Measurements from ENCODE around the gene IGFN1. TPM values are rescaled to one million over a fixed set of nuclear protein-coding genes. Genes with fewer than 3 reads are reported as not detected.

Gene IGFN1
- total RNA-seq, 1 experiment from 2014 or later: 0.24 TPM

DNA sequence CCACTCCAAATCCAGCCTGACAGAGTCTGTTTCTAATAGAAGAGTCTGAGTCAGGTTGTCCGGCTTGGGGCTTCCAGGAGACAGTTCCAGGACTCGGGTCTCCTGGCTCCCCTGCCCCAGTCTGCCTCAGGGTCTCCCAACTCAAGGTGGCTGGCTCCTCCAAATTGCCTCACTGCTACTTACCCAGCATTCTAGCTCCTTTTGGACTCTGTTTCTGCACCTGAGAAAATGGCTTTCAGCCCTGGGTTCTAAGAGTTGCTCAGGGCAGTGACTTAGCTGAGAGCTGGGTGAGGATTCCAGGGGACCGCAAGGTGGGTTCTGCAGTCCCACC lies 5.5 kb upstream of the IGFN1 start:
- H3K27me3 ChIP-seq (ENCODE audit: control insufficient read depth, insufficient read depth, low read length): peaks cover 3% of the 10 kb centered on the region
- H3K36me3 ChIP-seq (replicated peaks; ENCODE audit: control insufficient read depth, insufficient read depth, low read length): no peaks in the 10 kb centered on the region
- no peak for DNase-seq
- H3K4me3 ChIP-seq (ENCODE audit: insufficient read depth, low read depth, low read length): no peak overlapping the region

GRCh38 chr1:201185527-201186128 lies 5.0 kb upstream of the IGFN1 start:
- H3K4me3 ChIP-seq (ENCODE audit: insufficient read depth, low read depth, low read length): no peak overlapping the region
- no peaks in the 10 kb centered on the region for H3K36me3 ChIP-seq (replicated peaks; ENCODE audit: control insufficient read depth, insufficient read depth, low read length)
- no peak for DNase-seq
- H3K27me3 ChIP-seq (ENCODE audit: control insufficient read depth, insufficient read depth, low read length): peaks cover 3% of the 10 kb centered on the region

DNA sequence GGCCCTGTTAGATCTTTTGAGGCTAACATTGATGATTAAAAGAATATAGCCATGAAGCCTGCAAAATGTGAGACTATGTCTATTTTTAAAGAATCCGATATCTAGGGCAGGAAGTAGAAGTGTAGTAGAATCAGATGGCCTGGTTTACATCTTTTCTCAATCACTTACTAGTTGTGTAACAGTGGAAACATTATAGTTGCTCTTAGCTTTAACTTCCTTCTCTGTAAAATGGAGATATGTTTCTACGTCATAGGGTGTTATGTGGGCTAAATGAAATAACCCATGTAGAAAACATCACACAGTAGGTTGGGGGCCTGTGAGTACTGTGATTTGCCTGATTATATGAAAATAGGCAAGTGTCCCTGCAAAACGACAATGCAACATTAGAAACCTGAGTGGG lies 4.4 kb upstream of the IGFN1 start:
- H3K36me3 ChIP-seq (replicated peaks; ENCODE audit: control insufficient read depth, insufficient read depth, low read length): no peaks in the 10 kb centered on the region
- no peaks in the 10 kb centered on the region; the same call in 1 of the 2 replicates for H3K27me3 ChIP-seq (ENCODE audit: control insufficient read depth, insufficient read depth, low read length)
- H3K4me3 ChIP-seq (ENCODE audit: insufficient read depth, low read depth, low read length): no peak overlapping the region
- DNase-seq: no peak

- no peak for DNase-seq
- Histone ChIP-seq H3K36me3 (replicated peaks; ENCODE audit: control insufficient read depth, insufficient read depth, low read length) (no peaks in the 10 kb centered on the region), H3K4me3 (ENCODE audit: insufficient read depth, low read depth, low read length) (no peak overlapping the region), H3K27me3 (ENCODE audit: control insufficient read depth, insufficient read depth, low read length) (no peaks in the 10 kb centered on the region; the same call in 1 of the 2 replicates)
These were observed 1.5 kb upstream of the IGFN1 start for GRCh38 chr1:201189085-201189484.

GRCh38 chr1:201190005-201190404 lies 619 bp upstream of the IGFN1 start:
- no peak for DNase-seq
- no peaks in the 10 kb centered on the region for H3K36me3 ChIP-seq (replicated peaks; ENCODE audit: control insufficient read depth, insufficient read depth, low read length)
- no peaks in the 10 kb centered on the region; the same call in 1 of the 2 replicates for H3K27me3 ChIP-seq (ENCODE audit: control insufficient read depth, insufficient read depth, low read length)
- H3K4me3 ChIP-seq (ENCODE audit: insufficient read depth, low read depth, low read length): no peak overlapping the region

DNA sequence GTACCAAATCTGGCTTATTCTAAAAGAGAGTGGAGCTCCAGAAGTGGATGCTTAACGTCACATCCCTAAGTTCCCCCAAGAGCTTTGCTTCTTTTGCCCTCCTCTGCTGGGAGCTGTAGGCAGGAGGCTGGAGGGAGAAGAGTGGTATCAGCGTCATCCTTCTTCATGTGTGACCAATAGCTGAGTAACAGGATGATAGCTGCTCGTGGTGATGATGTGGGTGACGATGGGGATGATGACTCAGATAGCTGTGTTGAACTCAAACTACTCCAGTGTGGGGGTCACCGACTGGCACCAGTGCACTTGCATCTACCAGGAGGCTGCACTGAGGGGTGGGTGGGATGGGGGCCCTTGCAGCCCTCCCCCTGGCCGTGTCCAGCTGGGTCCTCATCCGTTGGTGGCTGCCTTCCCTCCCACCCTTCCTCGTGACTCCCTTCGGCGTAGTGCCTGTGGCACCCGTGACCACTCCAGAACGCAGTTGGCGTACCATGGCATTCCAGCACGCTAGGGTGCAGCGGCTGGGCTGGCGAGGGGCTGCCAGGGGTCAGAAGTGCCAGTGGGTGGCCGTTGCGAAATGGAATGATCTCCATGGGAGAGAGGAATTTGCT lies 1.1 kb downstream of the IGFN1 start:
- Histone ChIP-seq H3K36me3 (replicated peaks; ENCODE audit: control insufficient read depth, insufficient read depth, low read length) (no peaks in the 10 kb centered on the region), H3K27me3 (ENCODE audit: control insufficient read depth, insufficient read depth, low read length) (no peaks in the 10 kb centered on the region; the same call in 1 of the 2 replicates), H3K4me3 (ENCODE audit: insufficient read depth, low read depth, low read length) (no peak overlapping the region)
- no peak for DNase-seq

- no peak overlapping the region for H3K4me3 ChIP-seq (ENCODE audit: insufficient read depth, low read depth, low read length)
- no peaks in the 10 kb centered on the region; the same call in 1 of the 2 replicates for H3K27me3 ChIP-seq (ENCODE audit: control insufficient read depth, insufficient read depth, low read length)
- no peak for DNase-seq
These were observed 1.7 kb downstream of the IGFN1 start for GRCh38 chr1:201192261-201192788.

DNA sequence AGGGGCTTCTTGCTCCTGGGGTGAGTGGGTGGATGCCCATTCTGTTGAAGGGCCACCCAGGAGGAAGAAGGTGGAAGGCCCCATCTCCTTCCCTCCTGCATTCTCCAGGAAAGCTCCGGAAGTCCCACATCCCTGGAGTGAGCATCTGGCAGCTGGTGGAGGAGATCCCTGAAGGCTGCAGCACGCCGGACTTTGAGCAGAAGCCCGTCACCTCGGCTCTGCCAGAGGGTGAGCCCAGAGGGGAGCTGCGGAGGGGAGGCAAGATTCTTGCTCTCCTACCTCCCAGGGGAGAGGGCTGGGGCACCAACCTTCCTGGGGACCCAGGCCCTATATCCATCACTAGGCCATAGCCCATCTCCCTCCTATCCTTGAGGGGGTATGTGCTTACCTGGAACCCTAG lies 3.4 kb downstream of the IGFN1 start:
- H3K36me3 ChIP-seq (replicated peaks; ENCODE audit: control insufficient read depth, insufficient read depth, low read length): no peaks in the 10 kb centered on the region
- H3K27me3 ChIP-seq (ENCODE audit: control insufficient read depth, insufficient read depth, low read length): no peaks in the 10 kb centered on the region; the same call in 1 of the 2 replicates
- no peak for DNase-seq
- no peak overlapping the region for H3K4me3 ChIP-seq (ENCODE audit: insufficient read depth, low read depth, low read length)

More at GRCh38 chr1:201192261-201192788, 1.7 kb downstream of the IGFN1 start:
- no peaks in the 10 kb centered on the region for H3K36me3 ChIP-seq (replicated peaks; ENCODE audit: control insufficient read depth, insufficient read depth, low read length)

DNA sequence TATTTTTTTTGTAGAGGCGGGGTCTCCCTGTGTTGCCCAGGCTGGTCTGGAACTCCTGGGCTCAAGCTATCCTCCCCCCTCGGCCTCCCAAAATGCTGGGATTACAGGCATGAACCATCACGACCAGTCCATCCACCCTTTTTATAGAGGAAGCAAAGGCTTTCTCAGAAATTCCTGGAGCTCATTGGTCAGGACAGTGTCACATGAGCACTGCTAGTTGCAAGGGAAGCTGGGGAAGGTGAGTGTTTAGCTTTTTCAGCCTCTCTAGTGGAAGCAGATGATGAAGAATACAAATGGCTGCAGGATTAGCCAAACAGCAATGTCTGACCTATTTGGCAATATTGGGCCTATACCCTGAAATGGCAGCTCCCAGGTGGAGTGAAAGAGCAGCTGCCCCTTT lies 8.0 kb downstream of the IGFN1 start:
- Histone ChIP-seq H3K27me3 (ENCODE audit: control insufficient read depth, insufficient read depth, low read length) (no peaks in the 10 kb centered on the region), H3K36me3 (replicated peaks; ENCODE audit: control insufficient read depth, insufficient read depth, low read length) (no peaks in the 10 kb centered on the region), H3K4me3 (ENCODE audit: insufficient read depth, low read depth, low read length) (no peak overlapping the region)
- no peak for DNase-seq

DNA sequence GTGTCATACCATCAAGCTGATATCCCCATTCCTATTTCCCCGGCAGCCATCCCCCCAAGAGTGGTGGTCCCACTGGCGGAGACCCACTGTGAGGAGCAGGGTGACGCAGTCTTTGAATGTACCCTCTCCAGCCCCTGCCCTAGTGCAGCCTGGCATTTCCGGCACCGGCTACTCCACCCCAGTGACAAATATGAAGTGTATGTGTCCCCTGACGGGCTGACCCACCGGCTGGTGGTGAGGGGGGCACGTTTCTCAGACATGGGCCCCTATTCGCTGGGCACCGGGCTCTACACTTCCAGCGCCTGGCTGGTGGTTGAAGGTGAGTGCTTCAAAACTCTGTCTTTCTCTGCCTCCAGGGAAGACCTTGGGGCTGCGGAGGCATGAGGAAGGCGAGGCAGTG lies 14.4 kb downstream of the IGFN1 start:
- Histone ChIP-seq H3K27me3 (ENCODE audit: control insufficient read depth, insufficient read depth, low read length) (peaks cover 3% of the 10 kb centered on the region; the same call in 1 of the 2 replicates), H3K4me3 (ENCODE audit: insufficient read depth, low read depth, low read length) (no peak overlapping the region), H3K36me3 (replicated peaks; ENCODE audit: control insufficient read depth, insufficient read depth, low read length) (no peaks in the 10 kb centered on the region)
- DNase-seq: no peak

DNA sequence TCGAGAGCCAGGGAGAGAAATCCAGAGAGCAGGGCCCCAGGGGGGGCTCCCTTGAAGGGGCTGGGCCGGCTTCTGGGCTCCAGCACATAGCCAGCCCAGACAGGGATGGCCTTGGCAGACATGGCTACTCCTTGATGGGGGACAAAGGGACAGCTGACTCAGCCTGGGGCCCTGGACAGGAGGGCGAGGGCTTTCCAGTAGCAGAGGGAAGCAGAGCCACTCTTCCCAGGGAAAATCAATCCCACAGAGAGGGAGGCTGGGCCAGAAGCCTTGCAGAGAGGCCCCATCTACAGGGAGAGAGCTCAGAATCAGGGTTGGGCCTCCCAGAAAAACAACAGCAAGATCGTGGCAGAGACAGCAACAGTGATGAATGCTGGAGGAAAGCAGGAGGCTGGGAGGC lies 15.6 kb downstream of the IGFN1 start:
- Histone ChIP-seq H3K4me3 (ENCODE audit: insufficient read depth, low read depth, low read length) (no peak overlapping the region), H3K36me3 (replicated peaks; ENCODE audit: control insufficient read depth, insufficient read depth, low read length) (no peaks in the 10 kb centered on the region), H3K27me3 (ENCODE audit: control insufficient read depth, insufficient read depth, low read length) (peaks cover 3% of the 10 kb centered on the region; the same call in 1 of the 2 replicates)
- no peak for DNase-seq

DNA sequence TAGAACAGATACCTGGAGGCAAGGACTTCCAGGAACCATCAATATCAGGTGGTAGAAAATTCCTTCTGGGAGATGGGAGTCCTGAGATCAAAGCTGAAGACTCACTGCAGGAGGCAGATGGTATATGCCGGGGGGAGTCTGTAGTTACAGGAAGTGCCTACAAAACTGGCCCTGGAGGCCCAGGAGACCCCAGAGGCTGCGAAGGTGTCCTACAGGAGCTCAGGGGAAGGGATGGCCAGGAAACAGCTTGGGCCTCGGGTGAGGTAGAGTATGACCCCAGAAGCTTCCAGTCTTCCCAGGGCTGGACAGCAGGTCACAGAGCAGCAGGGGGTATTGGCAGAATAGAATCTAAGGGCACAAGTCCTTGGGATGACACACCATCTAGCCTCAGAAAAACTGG lies 16.4 kb downstream of the IGFN1 start:
- Histone ChIP-seq H3K36me3 (replicated peaks; ENCODE audit: control insufficient read depth, insufficient read depth, low read length) (no peaks in the 10 kb centered on the region), H3K27me3 (ENCODE audit: control insufficient read depth, insufficient read depth, low read length) (peaks cover 3% of the 10 kb centered on the region; the same call in 1 of the 2 replicates), H3K4me3 (ENCODE audit: insufficient read depth, low read depth, low read length) (no peak overlapping the region)
- no peak for DNase-seq

DNA sequence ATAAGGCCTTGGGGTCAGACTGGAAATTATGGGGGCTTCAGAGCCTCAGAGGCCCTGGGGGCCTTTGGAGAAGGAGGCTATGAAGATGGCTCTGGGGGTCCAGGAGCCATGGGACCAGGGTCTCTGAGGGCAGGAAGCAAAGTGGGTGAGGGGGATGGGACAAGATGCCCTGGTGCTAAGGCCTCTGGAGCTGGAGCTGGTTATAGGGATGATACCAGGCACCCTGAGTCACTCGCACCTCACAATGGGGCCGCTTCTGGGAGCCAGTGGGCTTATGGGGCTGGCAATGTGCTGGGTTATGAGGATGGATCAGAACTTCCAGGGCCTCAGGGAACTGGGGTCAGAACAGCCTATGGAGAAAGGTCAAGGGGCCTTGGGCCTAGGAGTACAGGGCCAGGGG lies 17.6 kb downstream of the IGFN1 start:
- DNase-seq: no peak
- peaks cover 3% of the 10 kb centered on the region; the same call in 1 of the 2 replicates for H3K27me3 ChIP-seq (ENCODE audit: control insufficient read depth, insufficient read depth, low read length)

GRCh38 chr1:201212056-201212455 lies 21.4 kb downstream of the IGFN1 start:
- Histone ChIP-seq H3K36me3 (replicated peaks; ENCODE audit: control insufficient read depth, insufficient read depth, low read length) (no peaks in the 10 kb centered on the region), H3K4me3 (ENCODE audit: insufficient read depth, low read depth, low read length) (no peak overlapping the region), H3K27me3 (ENCODE audit: control insufficient read depth, insufficient read depth, low read length) (peaks cover 2% of the 10 kb centered on the region; the same call in 1 of the 2 replicates)
- DNase-seq: no peak

More for the DNA sequence above, 17.6 kb downstream of the IGFN1 start:
- Histone ChIP-seq H3K36me3 (replicated peaks; ENCODE audit: control insufficient read depth, insufficient read depth, low read length) (no peaks in the 10 kb centered on the region), H3K4me3 (ENCODE audit: insufficient read depth, low read depth, low read length) (no peak overlapping the region)

GRCh38 chr1:201212461-201213055 lies 21.9 kb downstream of the IGFN1 start:
- no peaks in the 10 kb centered on the region for H3K36me3 ChIP-seq (replicated peaks; ENCODE audit: control insufficient read depth, insufficient read depth, low read length)
- H3K27me3 ChIP-seq (ENCODE audit: control insufficient read depth, insufficient read depth, low read length): peaks cover 2% of the 10 kb centered on the region; the same call in 1 of the 2 replicates
- DNase-seq: no peak
- H3K4me3 ChIP-seq (ENCODE audit: insufficient read depth, low read depth, low read length): no peak overlapping the region

Measured in H7 (cell line).